ENCODE data around the gene AARS2. TPM values are rescaled to one million over a fixed set of nuclear protein-coding genes. Genes with fewer than 3 reads are reported as not detected.
A peak's percentile ranks its signal among the peaks of the same experiment; 100 is the strongest.

The AARS2 gene
- total and polyA plus RNA-seq, 9 of the 15 experiments (the other 6 are each of a cell fraction or from before 2014, with no cell fraction given) = 0.97 to 34.0 (median 18.3) TPM

- no TSS peak for BruUV-seq (replicated peaks)
- ATAC-seq (no peak), DNase-seq (ENCODE audit: extremely low read depth in 1 of 4, low spot score in 3 of 4) (no peak), FAIRE-seq (no peak)
- POLR2A ChIA-PET = interaction anchor here (0.7 to 4.7 kb wide), 5 partner anchors 15 to 156 kb away, joined by 3 to 24 read pairs (median 3); partner anchors contain the start of genes AARS2 and HSP90AB1
- Histone ChIP-seq H3K27ac (ENCODE audit: extremely low read depth, low read depth, low read length) (no peak overlapping the region), H3K4me3 (no peak overlapping the region), H3K9ac (ENCODE audit: insufficient read depth in 1 of 2, low read depth in 2 of 2, low read length in 2 of 2) (peak overlapping the region in 1 of 2 experiments; percentile 71; a peak in 1 of 4 replicates), H3K36me3 (ENCODE audit: control insufficient read depth, insufficient read depth, low read length) (no peaks in the 10 kb centered on the region), H3K4me2 (ENCODE audit: insufficient read depth, low read length) (no peak overlapping the region), H3K9me3 (replicated peaks; ENCODE audit: control insufficient read depth, insufficient read depth, low read depth, low read length) (no peaks in the 10 kb centered on the region), H3K79me2 (ENCODE audit: control insufficient read depth, insufficient read depth, low read length) (no peaks in the 10 kb centered on the region), H3K4me1 (replicated peaks in 1 of 2; ENCODE audit: control insufficient read depth in 2 of 2, insufficient read depth in 2 of 2, low read length in 2 of 2) (peaks cover 0 to 33% of the 10 kb centered on the region in 2 experiments; a peak in 2 of 5 replicates), H4K20me1 (replicated peaks; ENCODE audit: control insufficient read depth, insufficient read depth, low read length) (peaks cover 19% of the 10 kb centered on the region), H3K9me1 (ENCODE audit: control insufficient read depth, insufficient read depth, low read length) (peaks cover 4% of the 10 kb centered on the region), H3K27me3 (ENCODE audit: control insufficient read depth in 2 of 2, insufficient read depth in 2 of 2, low read length in 2 of 2) (peaks cover 75 to 85% of the 10 kb centered on the region in 2 experiments), H2AFZ (ENCODE audit: low read depth, low read length) (no peak overlapping the region)
- CTCF ChIA-PET (ENCODE audit: low intra/inter-chr PET ratio) = no interaction called here
- 0% methylated on average over 1 of the region's 1 CpG for WGBS (ENCODE audit: insufficient coverage, low coverage, missing lambda C conversion rate)
- intact Hi-C loops (cut with micrococcal nuclease) = no loop called here
- in situ Hi-C loops (cut with MboI) = no loop called here
- no peak for TF ChIP-seq RBM22 (IDR thresholded peaks at IDR 0.05; ENCODE audit: low read depth, low read length, poor library complexity, severe bottlenecking)
- TF ChIP-seq POLR2A (conservative IDR thresholded peaks at IDR 0.05) = no peak
- TF ChIP-seq ZNF282 (CRISPR knock-in tag; IDR thresholded peaks at IDR 0.05) = no peak
- peak; percentile 93 for TF ChIP-seq RBM25 (IDR thresholded peaks at IDR 0.05; ENCODE audit: low read depth, low read length, severe bottlenecking)
- TF ChIP-seq ATF1 (CRISPR knock-in tag; IDR thresholded peaks at IDR 0.05) = no peak
- no peak for TF ChIP-seq ATF1 (tag; IDR thresholded peaks at IDR 0.05)
- TF ChIP-seq ARNT (IDR thresholded peaks at IDR 0.05) = no peak
- TF ChIP-seq KDM1A (IDR thresholded peaks at IDR 0.05) = peak in 1 of 2 experiments; percentile 44; a peak in 2 of 4 replicates
- TF ChIP-seq SP2 (IDR thresholded peaks at IDR 0.05; ENCODE audit: extremely low read depth, low read depth, low read length, poor library complexity, severe bottlenecking) = no peak
- TF ChIP-seq BCOR (IDR thresholded peaks at IDR 0.05) = peak; percentile 63; the same call in 1 of the 2 replicates
- no peak for TF ChIP-seq ZNF609 (CRISPR knock-in tag; IDR thresholded peaks at IDR 0.05; ENCODE audit: borderline replicate concordance)
- TF ChIP-seq, protein P1, sequence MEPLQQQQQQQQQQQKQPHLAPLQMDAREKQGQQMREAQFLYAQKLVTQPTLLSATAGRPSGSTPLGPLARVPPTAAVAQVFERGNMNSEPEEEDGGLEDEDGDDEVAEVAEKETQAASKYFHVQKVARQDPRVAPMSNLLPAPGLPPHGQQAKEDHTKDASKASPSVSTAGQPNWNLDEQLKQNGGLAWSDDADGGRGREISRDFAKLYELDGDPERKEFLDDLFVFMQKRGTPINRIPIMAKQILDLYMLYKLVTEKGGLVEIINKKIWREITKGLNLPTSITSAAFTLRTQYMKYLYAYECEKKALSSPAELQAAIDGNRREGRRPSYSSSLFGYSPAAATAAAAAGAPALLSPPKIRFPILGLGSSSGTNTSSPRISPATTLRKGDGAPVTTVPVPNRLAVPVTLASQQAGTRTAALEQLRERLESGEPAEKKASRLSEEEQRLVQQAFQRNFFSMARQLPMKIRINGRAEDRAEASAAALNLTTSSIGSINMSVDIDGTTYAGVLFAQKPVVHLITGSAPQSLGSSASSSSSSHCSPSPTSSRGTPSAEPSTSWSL (CRISPR knock-in tag; IDR thresholded peaks at IDR 0.05; ENCODE audit: borderline replicate concordance) = no peak
Observed at GRCh38 chr6:44273617-44274016, 39.5 kb downstream of the AARS2 start.
